H9 (cell line): ENCODE measurements around the gene BUB3. TPM values are rescaled to one million over a fixed set of nuclear protein-coding genes. Genes with fewer than 3 reads are reported as not detected.

Experiments
- DNase-seq: peaks from one replicate; pipeline ENCODE4 v3.0.0-alpha.2; 2017
- H2AFZ ChIP-seq: one replicate; pipeline ENCODE4 v1.6.1; 2013; ENCODE audit warnings: mild to moderate bottlenecking, low read length, control low read depth, moderate library complexity
- H2AK5ac ChIP-seq: 2 replicates; pipeline ENCODE4 v1.6.1; 2013; ENCODE audit warnings: low read length, control low read depth, mixed read lengths; ENCODE audit not compliant: insufficient read length
- H2BK120ac ChIP-seq: one replicate; pipeline ENCODE4 v1.6.1; 2013; ENCODE audit warnings: low read depth, mild to moderate bottlenecking, low read length, control low read depth, inconsistent platforms; ENCODE audit not compliant: poor library complexity, severe bottlenecking
- H2BK12ac ChIP-seq: 2 replicates; pipeline ENCODE4 v1.6.1; 2013; ENCODE audit warnings: low read length, control low read depth, mixed read lengths, low read depth; ENCODE audit not compliant: insufficient read length
- H2BK15ac ChIP-seq: 2 replicates; pipeline ENCODE4 v1.6.1; 2013; ENCODE audit warnings: low read depth, low read length, control low read depth
- H2BK20ac ChIP-seq: one replicate; pipeline ENCODE4 v1.6.1; 2013; ENCODE audit warnings: low read depth, mild to moderate bottlenecking, low read length, control low read depth, inconsistent platforms; ENCODE audit not compliant: poor library complexity, severe bottlenecking
- H2BK5ac ChIP-seq: 2 replicates; pipeline ENCODE4 v1.6.1; 2013; ENCODE audit warnings: low read length, control low read depth, mixed read lengths; ENCODE audit not compliant: insufficient read length
- H3K14ac ChIP-seq: 2 replicates; pipeline ENCODE4 v1.6.1; 2013; ENCODE audit warnings: low read length, control low read depth; ENCODE audit not compliant: insufficient read depth
- H3K18ac ChIP-seq: 2 replicates; pipeline ENCODE4 v1.6.1; 2013; ENCODE audit warnings: low read depth, mild to moderate bottlenecking, mixed read lengths, low read length, control low read depth; ENCODE audit not compliant: insufficient read length
- H3K23ac ChIP-seq: 2 replicates; pipeline ENCODE4 v1.6.1; 2013; ENCODE audit warnings: low read length, control low read depth, mixed read lengths, low read depth; ENCODE audit not compliant: insufficient read length
- H3K23me2 ChIP-seq: 2 replicates; pipeline ENCODE4 v1.6.1; 2013; ENCODE audit warnings: low read depth, mild to moderate bottlenecking, mixed read lengths, low read length, control low read depth; ENCODE audit not compliant: insufficient read length, poor library complexity, severe bottlenecking
- H3K27ac ChIP-seq: 2 replicates; pipeline ENCODE4 v1.5.1; 2013; ENCODE audit warnings: low read length, control low read depth, mixed read lengths, low read depth; ENCODE audit not compliant: insufficient read length
- H3K27me3 ChIP-seq: 2 replicates; pipeline ENCODE4 v1.6.1; 2013; ENCODE audit warnings: low read length, control low read depth, inconsistent platforms; ENCODE audit not compliant: insufficient read depth
- H3K4ac ChIP-seq: 2 replicates; pipeline ENCODE4 v1.6.1; 2013; ENCODE audit warnings: low read depth, mild to moderate bottlenecking, control low read depth, inconsistent platforms, low read length, moderate library complexity
- H3K4me1 ChIP-seq: 2 replicates; pipeline ENCODE4 v1.6.1; 2013; ENCODE audit warnings: low read length, control low read depth, inconsistent platforms; ENCODE audit not compliant: insufficient read depth
- H3K4me2 ChIP-seq: 2 replicates; pipeline ENCODE4 v1.6.1; 2013; ENCODE audit warnings: low read length, control low read depth, mixed read lengths; ENCODE audit not compliant: insufficient read length, insufficient read depth
- H3K56ac ChIP-seq: 2 replicates; pipeline ENCODE4 v1.6.1; 2013; ENCODE audit warnings: low read depth, mild to moderate bottlenecking, mixed read lengths, low read length, control low read depth; ENCODE audit not compliant: insufficient read length
- H3K79me1 ChIP-seq: 2 replicates; pipeline ENCODE4 v1.6.1; 2013; ENCODE audit warnings: low read depth, mild to moderate bottlenecking, moderate library complexity, low read length, control low read depth, inconsistent platforms; ENCODE audit not compliant: insufficient read depth, poor library complexity, severe bottlenecking
- H3K79me2 ChIP-seq: 2 replicates; pipeline ENCODE4 v1.6.1; 2013; ENCODE audit warnings: low read length, control low read depth, inconsistent platforms; ENCODE audit not compliant: insufficient read depth
- H3K9ac ChIP-seq: 2 replicates; pipeline ENCODE4 v1.6.1; 2013; ENCODE audit warnings: low read length, control low read depth, mixed read lengths; ENCODE audit not compliant: insufficient read length; ENCODE audit errors: extremely low read depth
- H3K9me3 ChIP-seq: one replicate; pipeline ENCODE4 v1.6.1; 2013; ENCODE audit warnings: low read depth, low read length, inconsistent platforms; ENCODE audit not compliant: control insufficient read depth
- H3T11ph ChIP-seq: one replicate; pipeline ENCODE4 v1.6.1; 2013; ENCODE audit warnings: mild to moderate bottlenecking, low read length, control low read depth, inconsistent platforms
- H4K20me1 ChIP-seq: one replicate; pipeline ENCODE4 v1.6.1; 2013; ENCODE audit not compliant: control insufficient read depth, insufficient read length, insufficient read depth
- H4K5ac ChIP-seq: 2 replicates; pipeline ENCODE4 v1.6.1; 2013; ENCODE audit warnings: low read depth, mild to moderate bottlenecking, mixed read lengths, low read length, control low read depth; ENCODE audit not compliant: insufficient read length
- H4K8ac ChIP-seq: replicated peaks from 2 replicates; pipeline ENCODE4 v1.6.1; 2013; ENCODE audit warnings: low read length, control low read depth, mixed read lengths, low read depth; ENCODE audit not compliant: insufficient read length
- H4K91ac ChIP-seq: 2 replicates; pipeline ENCODE4 v1.6.1; 2013; ENCODE audit warnings: low read depth, mild to moderate bottlenecking, moderate library complexity, mixed read lengths, low read length, control low read depth; ENCODE audit not compliant: insufficient read length
- H3K27ac Mint-ChIP-seq, 3 experiments: 2 replicates in 2 of 3; 3 replicates in 1 of 3; pipeline ENCODE4 v1.8.0; 2020 to 2021; ENCODE audit warnings: mixed read lengths in 3 of 3, mild to moderate bottlenecking in 1 of 3, moderate library complexity in 1 of 3
- H3K27me3 Mint-ChIP-seq: 2 replicates; pipeline ENCODE4 v1.8.0; 2021; ENCODE audit warnings: low read depth, mild to moderate bottlenecking, moderate library complexity, mixed read lengths
- H3K36me3 Mint-ChIP-seq, 3 experiments: 2 replicates in 2 of 3; 3 replicates in 1 of 3; pipeline ENCODE4 v1.8.0; 2020 to 2021; ENCODE audit warnings: low read depth in 3 of 3, mixed read lengths in 3 of 3; ENCODE audit not compliant: insufficient read depth in 1 of 3
- H3K4me1 Mint-ChIP-seq, 2 experiments: 2 replicates each; pipeline ENCODE4 v1.8.0; 2020; ENCODE audit warnings: mixed read lengths in 2 of 2
- H3K4me3 Mint-ChIP-seq, 2 experiments: 2 replicates in 1 of 2; 3 replicates in 1 of 2; pipeline ENCODE4 v1.8.0; 2020 to 2021; ENCODE audit warnings: mild to moderate bottlenecking in 2 of 2, mixed read lengths in 2 of 2, moderate library complexity in 1 of 2
- H3K9me3 Mint-ChIP-seq, 2 experiments: 2 replicates in 1 of 2; 3 replicates in 1 of 2; pipeline ENCODE4 v1.8.0; 2020; ENCODE audit warnings: mild to moderate bottlenecking in 2 of 2, mixed read lengths in 2 of 2, moderate library complexity in 1 of 2
- CTCF ChIP-seq: fragments of 200-600 bp; sonication (generic); conservative IDR thresholded peaks from 3 replicates; pipeline ENCODE4 v1.8.0; 2021; ENCODE audit warnings: antibody characterized with exemption, mild to moderate bottlenecking
- WGBS: extraction: QIAGEN DNeasy Blood & Tissue Kit; methylation state at CpG from one replicate; pipeline ENCODE4 v1.1.7; 2013; ENCODE audit warnings: missing lambda C conversion rate, low lambda C conversion rate, mixed read lengths; ENCODE audit not compliant: insufficient read length; ENCODE audit errors: extremely low coverage; 5-methylcytosine and 5-hydroxymethylcytosine counted together
- total RNA-seq: library from RNA; stranded (reverse); gene quantifications from 2 replicates; pipeline ENCODE4 v1.2.1, GENCODE V29; 2021

The BUB3 gene
- total RNA-seq, 1 experiment from 2014 or later = 200 TPM

GRCh38 chr10:123149568-123150270 lies 4.5 kb upstream of the BUB3 start:
- DNase-seq = peak; percentile 67
- Histone ChIP-seq H3K4me1 (peaks cover 10% of the 10 kb centered on the region), H3K18ac (peak overlapping the region; percentile 25), H3K27ac (no peak overlapping the region), H2BK5ac (no peak overlapping the region), H2BK15ac (no peak overlapping the region), H4K20me1 (no peaks in the 10 kb centered on the region), H4K8ac (no peak overlapping the region), H3K23me2 (peaks cover 23% of the 10 kb centered on the region), H2AFZ (no peak overlapping the region), H4K5ac (no peak overlapping the region), H3T11ph (no peak overlapping the region), H3K14ac (peak overlapping the region; percentile 79; the same call in 1 of the 2 replicates), H2BK120ac (no peak overlapping the region), H3K56ac (no peak overlapping the region), H3K4me2 (peak overlapping the region; percentile 46), H4K91ac (no peak overlapping the region), H2BK20ac (no peak overlapping the region), H2AK5ac (no peak overlapping the region), H3K27me3 (peaks cover 50% of the 10 kb centered on the region), H3K79me1 (no peaks in the 10 kb centered on the region), H3K9ac (no peak overlapping the region), H3K23ac (no peak overlapping the region), H3K79me2 (peaks cover 1% of the 10 kb centered on the region; the same call in 1 of the 2 replicates), H2BK12ac (no peak overlapping the region), H3K4ac (no peak overlapping the region), H3K9me3 (no peaks in the 10 kb centered on the region)
- H3K4me3 Mint-ChIP-seq = peak overlapping the region; percentile 63 to 80
- no peak overlapping the region for H3K27ac Mint-ChIP-seq
- H3K36me3 Mint-ChIP-seq = peaks cover 0 to 10% (median 2%) of the 10 kb centered on the region in 3 experiments; a peak in 4 of 7 replicates
- H3K27me3 Mint-ChIP-seq = peaks cover 90% of the 10 kb centered on the region
- peaks cover 0 to 2% of the 10 kb centered on the region in 2 experiments; a peak in 2 of 5 replicates for H3K9me3 Mint-ChIP-seq
- H3K4me1 Mint-ChIP-seq = peaks cover 42 to 55% of the 10 kb centered on the region in 2 experiments
- no CpG with 5 or more reads among the region's 76 CpGs for WGBS
- no peak for TF ChIP-seq CTCF
